NCI-H226 (cell line): Measurements from ENCODE around the gene AMZ1.

Source experiments
- DNase-seq: peaks from one replicate; pipeline ENCODE4 v3.0.0-alpha.2; 2015

AMZ1 gene, protein sequence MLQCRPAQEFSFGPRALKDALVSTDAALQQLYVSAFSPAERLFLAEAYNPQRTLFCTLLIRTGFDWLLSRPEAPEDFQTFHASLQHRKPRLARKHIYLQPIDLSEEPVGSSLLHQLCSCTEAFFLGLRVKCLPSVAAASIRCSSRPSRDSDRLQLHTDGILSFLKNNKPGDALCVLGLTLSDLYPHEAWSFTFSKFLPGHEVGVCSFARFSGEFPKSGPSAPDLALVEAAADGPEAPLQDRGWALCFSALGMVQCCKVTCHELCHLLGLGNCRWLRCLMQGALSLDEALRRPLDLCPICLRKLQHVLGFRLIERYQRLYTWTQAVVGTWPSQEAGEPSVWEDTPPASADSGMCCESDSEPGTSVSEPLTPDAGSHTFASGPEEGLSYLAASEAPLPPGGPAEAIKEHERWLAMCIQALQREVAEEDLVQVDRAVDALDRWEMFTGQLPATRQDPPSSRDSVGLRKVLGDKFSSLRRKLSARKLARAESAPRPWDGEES

DNA sequence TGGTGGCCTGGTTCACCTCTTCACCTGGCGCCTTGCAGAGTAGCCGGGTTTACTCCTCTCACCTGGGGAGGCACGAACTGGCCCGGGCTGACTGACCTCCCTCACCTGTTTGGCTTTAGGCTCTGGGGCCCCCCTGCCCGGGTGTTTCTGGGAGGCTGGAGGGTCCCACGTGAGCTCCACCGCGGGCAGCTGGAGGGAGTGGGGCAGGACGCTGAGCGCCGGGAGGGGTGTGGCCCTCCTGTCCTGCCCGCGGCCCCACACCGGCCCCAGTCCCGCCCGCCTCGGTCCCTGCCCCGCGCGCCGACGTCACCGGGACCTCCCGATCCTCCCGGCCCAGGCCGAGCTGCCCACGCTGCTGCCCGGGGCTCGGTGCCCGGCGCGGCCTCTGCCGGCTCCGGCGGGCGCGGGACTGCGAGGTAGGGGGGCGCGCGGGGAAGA lies at the start of gene AMZ1:
Gene AMZ1, plus strand, starts transcription at position 322 of the 438 bp plus-strand sequence. CDS start 12,250 bp downstream, outside the sequence.
- DNase-seq = no peak

GRCh38 chr7:2638224-2638991 lies 49.6 kb upstream of the AMZ1 start:
- DNase-seq = no peak

DNA sequence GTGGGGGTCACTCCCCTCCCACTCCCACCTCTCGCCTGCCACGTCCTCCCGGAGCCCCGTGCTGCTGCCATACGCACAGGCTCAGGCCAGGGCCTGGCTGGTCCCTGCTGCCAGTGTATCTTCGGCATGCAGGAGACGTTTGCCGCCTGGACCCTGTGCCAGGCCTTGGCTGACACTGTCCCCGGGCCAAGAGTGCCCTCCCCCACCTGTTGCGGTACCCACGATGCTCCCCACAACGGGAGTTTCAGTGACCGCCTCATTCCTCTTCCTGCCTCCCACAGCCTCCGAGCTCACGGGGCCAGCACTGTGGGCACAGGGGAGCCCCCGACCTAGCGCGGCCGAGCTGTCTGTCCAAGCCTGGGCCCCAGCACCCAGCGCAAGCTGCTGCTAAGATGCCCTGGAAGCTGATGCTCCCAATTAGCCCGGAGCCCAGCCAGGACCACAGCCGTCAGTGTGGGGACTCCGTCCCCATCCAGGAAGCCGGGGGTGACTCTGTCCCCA lies 48.8 kb upstream of the AMZ1 start:
- DNase-seq = no peak

GRCh38 chr7:2639695-2640481 lies 48.1 kb upstream of the AMZ1 start:
- DNase-seq = no peak

DNA sequence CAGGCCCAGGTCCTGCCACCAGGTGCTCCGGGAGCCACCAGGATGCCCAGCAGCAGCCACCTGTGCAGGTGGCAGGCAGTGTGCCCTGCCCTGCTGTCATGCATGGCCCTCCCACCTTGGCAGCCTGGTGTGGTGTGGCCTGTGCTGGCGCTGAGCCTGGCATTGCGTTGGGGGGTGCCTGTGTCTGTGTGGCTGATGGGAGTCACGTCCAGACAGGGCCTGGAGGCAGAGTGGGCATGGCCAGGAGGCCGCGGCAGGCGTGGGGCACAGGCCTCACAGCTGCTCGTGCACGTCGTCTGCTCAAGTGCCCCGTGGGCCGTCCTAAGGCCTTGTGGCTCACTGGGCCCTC lies 47.5 kb upstream of the AMZ1 start:
- no peak for DNase-seq

- DNase-seq = no peak
Observed at GRCh38 chr7:2640846-2641316, 47.1 kb upstream of the AMZ1 start.

GRCh38 chr7:2641406-2642393 lies 46.3 kb upstream of the AMZ1 start:
- peak; percentile 96 for DNase-seq

DNA sequence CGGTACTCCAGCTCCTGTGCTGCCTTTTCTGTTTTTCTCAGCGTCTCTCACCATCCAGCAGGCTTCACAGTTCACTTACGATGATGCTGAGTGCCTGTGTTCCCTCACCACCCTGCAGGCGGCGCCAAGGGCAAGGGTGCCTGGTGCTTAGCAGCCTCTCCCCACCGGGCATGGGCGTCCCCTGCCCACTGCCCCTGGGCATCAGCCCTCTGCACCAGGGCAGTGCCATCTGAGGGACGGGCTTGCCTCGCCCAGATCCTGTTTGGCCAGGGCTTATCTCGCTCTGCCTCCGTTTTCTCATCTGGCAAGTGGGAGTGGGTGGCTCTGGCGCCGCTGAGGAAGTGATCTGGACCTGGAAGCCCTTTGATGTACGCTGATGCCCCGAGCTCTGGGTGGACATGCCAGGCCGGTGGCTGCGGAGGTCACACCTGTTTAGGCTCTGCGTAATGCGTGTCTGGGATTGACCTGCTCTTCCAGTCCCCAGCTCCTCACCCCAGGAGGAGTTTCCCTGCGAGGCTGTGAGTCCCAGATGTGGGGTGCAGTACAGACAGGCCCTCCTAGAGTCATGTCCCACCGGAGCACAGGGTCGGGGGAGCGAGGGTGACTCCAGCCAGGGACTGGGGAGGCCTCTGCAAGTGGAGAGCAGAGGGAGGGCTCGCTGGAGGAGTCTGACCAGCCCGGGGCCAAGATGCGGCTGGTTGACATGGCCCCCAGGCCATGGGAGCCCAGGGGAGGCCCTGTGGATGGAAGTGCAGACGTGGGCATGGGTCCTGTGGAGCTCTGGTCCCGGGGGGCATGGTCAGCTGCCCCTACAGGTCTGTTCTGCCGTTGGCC lies 44.4 kb upstream of the AMZ1 start:
- DNase-seq = no peak

GRCh38 chr7:2644220-2644561 lies 43.8 kb upstream of the AMZ1 start:
- DNase-seq = no peak

- DNase-seq = no peak
Observed at GRCh38 chr7:2644562-2645273, 43.3 kb upstream of the AMZ1 start.

DNA sequence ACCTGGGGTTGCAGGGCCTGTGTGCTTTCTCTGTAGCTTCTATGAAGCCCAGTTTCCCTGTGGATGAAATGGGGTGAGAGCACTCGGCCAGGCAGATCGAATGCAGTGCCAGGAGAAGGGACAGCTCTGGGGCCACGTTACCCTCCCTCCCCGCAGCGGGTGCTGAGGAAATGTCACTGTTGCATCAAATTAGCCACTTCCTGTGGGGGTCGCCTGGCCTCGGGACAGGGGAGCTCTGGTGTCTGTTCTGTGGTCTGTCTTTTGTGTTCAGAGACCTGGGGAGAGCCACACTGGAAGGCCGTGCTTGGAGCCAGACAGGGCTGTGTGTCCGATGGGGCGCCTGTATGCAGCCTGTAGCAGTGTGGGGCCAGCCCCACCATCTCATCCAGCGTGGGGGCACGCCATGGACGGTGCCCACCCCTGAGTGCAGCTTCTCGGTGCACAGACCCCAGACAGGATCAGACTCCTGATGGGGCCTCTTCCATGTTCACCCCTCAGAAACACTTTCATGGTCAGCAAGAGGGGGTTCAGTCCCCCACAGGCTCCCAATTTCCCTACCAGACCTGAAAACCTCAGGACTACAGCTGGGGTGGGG lies 42.6 kb upstream of the AMZ1 start:
- DNase-seq = no peak

DNA sequence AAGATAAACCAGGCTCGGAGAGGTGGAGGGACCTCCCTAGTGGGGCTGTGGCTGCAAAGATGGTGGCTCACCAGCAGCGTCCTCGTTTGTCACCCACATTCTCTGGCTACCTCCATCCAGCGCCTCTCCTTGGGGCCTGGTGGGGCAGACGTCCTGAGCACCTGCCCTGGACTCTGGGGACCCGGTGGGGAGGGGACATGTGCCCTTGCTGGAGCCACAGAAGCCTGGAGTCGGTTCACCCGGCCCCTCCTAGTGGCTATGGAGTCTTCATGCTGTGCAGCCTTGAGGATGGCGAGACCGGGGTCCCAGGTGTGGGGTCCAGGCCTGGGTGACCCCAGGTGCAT lies 41.7 kb upstream of the AMZ1 start:
- no peak for DNase-seq

DNA sequence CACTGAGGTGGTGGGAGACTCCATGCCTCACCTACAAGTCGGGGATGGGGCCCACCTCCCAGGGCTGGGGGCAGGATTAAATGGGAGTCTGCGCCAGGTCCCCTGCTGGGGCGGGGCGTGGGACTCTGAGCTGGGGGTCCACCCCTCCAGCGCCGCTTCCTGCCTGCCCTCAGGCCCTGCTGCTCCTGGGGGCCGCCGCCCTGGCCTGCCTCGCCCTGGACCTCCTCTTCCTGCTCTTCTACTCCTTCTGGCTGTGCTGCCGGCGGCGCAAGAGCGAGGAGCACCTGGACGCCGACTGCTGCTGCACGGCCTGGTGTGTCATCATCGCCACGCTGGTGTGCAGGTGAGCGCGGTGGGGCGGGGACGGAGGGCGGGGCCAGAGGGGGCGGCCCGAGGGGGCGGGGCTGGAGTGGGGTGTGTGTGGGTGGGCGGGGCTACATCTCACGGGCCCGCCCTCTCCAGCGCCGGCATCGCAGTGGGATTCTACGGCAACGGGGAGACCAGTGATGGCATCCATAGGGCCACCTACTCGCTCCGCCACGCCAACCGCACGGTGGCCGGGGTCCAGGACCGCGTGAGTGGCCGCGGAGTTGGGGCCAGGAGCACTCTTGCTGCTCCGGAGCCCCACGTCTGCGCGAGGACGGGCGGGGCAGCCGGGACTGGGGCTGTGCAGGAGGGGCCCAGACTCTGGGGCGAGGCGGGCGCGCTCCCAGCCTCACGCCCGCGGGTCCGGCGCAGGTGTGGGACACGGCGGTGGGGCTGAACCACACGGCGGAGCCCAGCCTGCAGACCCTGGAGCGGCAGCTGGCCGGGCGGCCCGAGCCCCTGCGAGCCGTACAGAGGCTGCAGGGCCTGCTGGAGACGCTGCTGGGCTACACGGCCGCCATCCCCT lies 41.1 kb upstream of the AMZ1 start:
- DNase-seq = no peak

DNA sequence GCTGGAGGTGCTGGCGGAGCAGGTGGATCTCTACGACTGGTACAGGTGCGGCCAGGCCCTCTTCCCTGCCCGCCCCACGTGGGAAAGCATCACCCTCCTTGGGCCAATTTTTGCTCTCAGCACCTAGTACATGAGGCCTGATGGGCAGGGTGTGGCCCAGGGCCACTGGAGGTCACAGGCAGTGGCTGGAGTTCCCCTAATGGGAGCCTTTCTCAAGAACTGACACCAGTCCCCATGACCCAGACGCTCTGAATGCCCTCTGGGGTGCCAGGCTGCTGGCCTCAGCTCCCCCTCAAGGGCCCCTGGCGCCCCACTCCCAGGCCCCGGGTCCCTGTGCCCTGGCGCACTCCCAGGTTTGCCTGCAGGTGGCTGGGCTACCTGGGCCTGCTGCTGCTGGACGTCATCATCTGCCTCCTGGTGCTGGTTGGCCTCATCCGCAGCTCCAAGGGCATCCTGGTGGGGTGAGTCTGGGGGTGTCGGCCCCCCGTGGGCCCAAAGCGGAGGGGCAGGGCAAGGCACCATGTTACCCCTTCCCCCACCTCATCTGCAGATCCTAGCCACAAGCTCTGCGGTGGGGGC lies 40.3 kb upstream of the AMZ1 start:
- no peak for DNase-seq

DNA sequence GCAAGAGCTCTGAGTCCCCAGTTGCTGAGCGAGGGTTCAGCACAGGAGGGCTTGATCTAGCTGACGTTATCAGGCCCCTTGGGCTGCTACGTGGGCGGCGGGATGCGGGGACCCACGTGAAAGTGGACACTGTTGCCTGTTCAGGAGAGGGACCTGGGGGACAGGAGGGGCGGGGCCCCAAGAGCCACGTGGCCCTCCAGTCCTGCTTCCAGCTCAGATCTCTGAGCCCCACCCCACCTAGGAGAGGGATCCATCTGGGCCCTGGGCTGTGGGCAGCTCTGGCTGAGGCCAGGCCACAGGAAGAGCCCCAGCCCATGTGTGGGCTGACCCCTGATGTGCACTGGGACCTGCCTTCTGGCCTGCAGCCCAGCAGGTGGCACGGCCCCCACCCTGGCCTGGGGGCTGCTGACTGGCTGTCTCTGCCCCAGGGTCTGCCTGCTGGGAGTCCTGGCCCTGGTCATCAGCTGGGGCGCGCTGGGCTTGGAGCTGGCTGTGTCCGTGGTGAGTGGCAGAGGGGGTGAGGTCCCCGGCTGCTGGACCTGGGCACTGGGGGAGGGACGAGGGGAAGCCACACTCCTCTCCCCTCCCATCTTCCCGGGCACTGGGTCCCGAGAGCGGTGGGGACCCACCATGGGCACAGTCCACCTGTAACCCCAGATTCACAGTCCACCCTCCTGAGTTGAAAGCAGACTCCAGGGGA lies 38.7 kb upstream of the AMZ1 start:
- no peak for DNase-seq

DNA sequence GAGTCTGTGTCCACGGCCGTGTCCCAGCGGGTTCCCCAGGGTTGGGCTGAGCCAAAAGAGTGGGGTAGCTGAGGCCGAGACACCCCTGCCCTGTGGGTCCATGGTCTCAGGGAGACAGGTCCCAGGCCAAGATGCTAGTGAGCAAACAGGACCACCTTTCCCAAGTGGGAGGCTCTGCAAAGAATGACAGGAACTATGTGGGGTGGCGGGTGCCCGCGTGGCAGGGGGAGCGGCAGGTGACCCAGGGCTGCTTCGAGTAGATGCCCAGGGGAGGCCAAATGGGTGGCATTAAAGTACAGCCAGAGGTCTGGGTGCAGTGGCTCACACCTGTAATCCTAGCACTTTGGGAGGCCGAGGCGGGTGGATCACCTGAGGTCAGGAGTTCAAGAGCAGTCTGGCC lies 38.0 kb upstream of the AMZ1 start:
- DNase-seq = no peak

DNA sequence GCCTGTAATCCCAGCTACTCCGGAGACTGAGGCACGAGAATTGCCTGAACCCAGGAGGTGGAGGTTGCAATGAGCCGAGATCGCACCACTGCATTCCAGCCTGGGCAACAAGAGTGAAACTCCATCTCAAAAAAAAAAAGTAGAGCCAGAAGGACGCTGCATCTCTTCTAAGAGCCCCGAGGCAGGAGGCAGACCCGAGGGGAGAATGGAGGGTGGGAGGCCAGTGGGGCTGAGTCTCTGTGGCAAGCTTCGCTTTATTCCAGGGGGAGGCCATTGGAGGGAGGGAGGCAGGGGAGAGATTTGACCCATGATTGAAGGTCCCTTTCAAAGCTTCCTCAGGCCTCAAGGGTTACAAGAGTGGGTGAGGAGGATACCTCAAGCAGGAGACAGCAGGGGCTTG lies 37.6 kb upstream of the AMZ1 start:
- peak; percentile 49 for DNase-seq

GRCh38 chr7:2651336-2651735 lies 36.7 kb upstream of the AMZ1 start:
- DNase-seq = no peak
